ENCODE results near the gene COL28A1.

GRCh38 chr7:7375538-7375937 lies 160.1 kb downstream of the COL28A1 start:
- no peak for TF ChIP-seq EZH2 (IDR thresholded peaks at IDR 0.05)
- no peak for TF ChIP-seq CTCF (IDR thresholded peaks at IDR 0.05)
- TF ChIP-seq EZH2phosphoT487 (IDR thresholded peaks at IDR 0.05) = no peak

Data from neural progenitor cell (in vitro differentiated cells).